Aortic smooth muscle cell (primary cell): Measurements from ENCODE around the gene MYO9A. TPM values are rescaled to one million over a fixed set of nuclear protein-coding genes. Genes with fewer than 3 reads are reported as not detected.

ENCODE experiments used
- total RNA-seq: library from RNA; depleted of rRNA; stranded (reverse); fragments of >200 nt; gene quantifications from 2 replicates; pipeline ENCODE4 v1.2.3, GENCODE V29; 2014

The MYO9A gene
- total RNA-seq: 49.7 and 51.2 TPM in 2 replicates

GRCh38 chr15:72118017-72118978 is at the start of gene MYO9A, which contains the start of gene SENP8:
TSS of gene MYO9A (minus strand) at chr15:72118150. CDS start at chr15:72046563, 71,587 bp downstream.
TSS of gene SENP8 (plus strand) at chr15:72118403. CDS start at chr15:72139624, 21,221 bp downstream.

GRCh38 chr15:71810256-71811035 is 307.5 kb downstream of the MYO9A start, which contains the start of gene NR2E3:
TSS of gene NR2E3 (plus strand) at chr15:71810554. CDS start at chr15:71810744, 190 bp downstream.

Other genes starting within 250 kb of the MYO9A start
- gene SENP8, start 253 bp upstream of the MYO9A start, total RNA-seq: 2.0 and 2.6 TPM in 2 replicates
- gene GRAMD2A, start 79.6 kb upstream of the MYO9A start, total RNA-seq: 0.06 TPM in 1 of 2 replicates, not detected in the other
- gene PKM, start 113.0 kb upstream of the MYO9A start, total RNA-seq: 2,246 and 2,475 TPM in 2 replicates
- gene PARP6, start 154.4 kb upstream of the MYO9A start, total RNA-seq: 12.2 and 15.5 TPM in 2 replicates
- gene CELF6, start 202.0 kb upstream of the MYO9A start, total RNA-seq: 0.13 and 0.25 TPM in 2 replicates